ENCODE measurements around the gene NHS.

- TF ChIP-seq CTCF (IDR thresholded peaks at IDR 0.05; ENCODE audit: insufficient read depth, low read length) (no peak), REST (IDR thresholded peaks at IDR 0.05; ENCODE audit: insufficient replicate concordance, low read depth) (no peak)
Observed at GRCh38 chrX:17655211-17656034, 280.4 kb downstream of the NHS start.
